Peyer's patch (tissue), 4 donors: ENCODE results near the gene CNIH1.
"Not testable (repeated sequence)": the region's sequence is repeated elsewhere in the genome, so short reads cannot be mapped to it uniquely, and the experiment has no call there.

Experiments used
- POLR2A ChIP-seq, 2 donors: fragments of 450-650 bp; IDR thresholded peaks; one replicate each; pipeline ENCODE4 v1.5.1; 2017; ENCODE audit warnings: antibody characterized with exemption in 2 of 2, mild to moderate bottlenecking in 2 of 2, moderate library complexity in 2 of 2
- TF ChIP-seq, protein P1 (sequence below), 6 experiments: fragments of 450-650 bp in 4 of 6; fragments of 200-600 bp in 2 of 6; sonication (generic) in 1 of 6; IDR thresholded peaks; one replicate each; pipeline ENCODE4 v1.5.1; 2017 to 2019; ENCODE audit warnings: antibody characterized with exemption in 6 of 6, mild to moderate bottlenecking in 3 of 6, moderate library complexity in 1 of 6

GRCh38 chr14:54437954-54438353 lies 3.2 kb downstream of the CNIH1 start:
- TF ChIP-seq, protein P1, sequence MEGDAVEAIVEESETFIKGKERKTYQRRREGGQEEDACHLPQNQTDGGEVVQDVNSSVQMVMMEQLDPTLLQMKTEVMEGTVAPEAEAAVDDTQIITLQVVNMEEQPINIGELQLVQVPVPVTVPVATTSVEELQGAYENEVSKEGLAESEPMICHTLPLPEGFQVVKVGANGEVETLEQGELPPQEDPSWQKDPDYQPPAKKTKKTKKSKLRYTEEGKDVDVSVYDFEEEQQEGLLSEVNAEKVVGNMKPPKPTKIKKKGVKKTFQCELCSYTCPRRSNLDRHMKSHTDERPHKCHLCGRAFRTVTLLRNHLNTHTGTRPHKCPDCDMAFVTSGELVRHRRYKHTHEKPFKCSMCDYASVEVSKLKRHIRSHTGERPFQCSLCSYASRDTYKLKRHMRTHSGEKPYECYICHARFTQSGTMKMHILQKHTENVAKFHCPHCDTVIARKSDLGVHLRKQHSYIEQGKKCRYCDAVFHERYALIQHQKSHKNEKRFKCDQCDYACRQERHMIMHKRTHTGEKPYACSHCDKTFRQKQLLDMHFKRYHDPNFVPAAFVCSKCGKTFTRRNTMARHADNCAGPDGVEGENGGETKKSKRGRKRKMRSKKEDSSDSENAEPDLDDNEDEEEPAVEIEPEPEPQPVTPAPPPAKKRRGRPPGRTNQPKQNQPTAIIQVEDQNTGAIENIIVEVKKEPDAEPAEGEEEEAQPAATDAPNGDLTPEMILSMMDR (IDR thresholded peaks at IDR 0.05) = not testable (repeated sequence)
- TF ChIP-seq POLR2A (IDR thresholded peaks at IDR 0.05) = not testable (repeated sequence)
